ENCODE data around the gene ETV2. TPM values are rescaled to one million over a fixed set of nuclear protein-coding genes. Genes with fewer than 3 reads are reported as not detected.
"Not testable (repeated sequence)": the region's sequence is repeated elsewhere in the genome, so short reads cannot be mapped to it uniquely, and the experiment has no call there.

Gene ETV2
- total RNA-seq, 3 donors from 2014 or later, result 0.16 to 1.2 (median 0.56) TPM

DNA sequence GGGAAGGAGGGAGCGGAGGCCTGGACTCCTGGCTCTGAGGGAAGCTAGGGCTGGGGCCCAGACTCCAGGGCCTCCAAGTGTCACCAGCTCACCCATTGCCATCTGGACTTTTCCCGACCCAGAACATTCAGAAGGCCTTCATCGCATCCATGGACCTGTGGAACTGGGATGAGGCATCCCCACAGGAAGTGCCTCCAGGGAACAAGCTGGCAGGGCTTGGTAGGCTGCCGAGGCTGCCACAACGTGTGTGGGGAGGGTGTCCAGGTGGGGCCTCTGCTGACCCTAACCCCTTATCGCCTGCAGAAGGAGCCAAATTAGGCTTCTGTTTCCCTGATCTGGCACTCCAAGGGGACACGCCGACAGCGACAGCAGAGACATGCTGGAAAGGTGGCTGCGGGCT, 767 bp downstream of the ETV2 start:
- peak overlapping the region; percentile 37 for H3K4me3 Mint-ChIP-seq
- H3K27me3 Mint-ChIP-seq (ENCODE audit: low read depth), result no peaks in the 10 kb centered on the region
- no peaks in the 10 kb centered on the region for H3K9me3 Mint-ChIP-seq
- H3K4me1 Mint-ChIP-seq (ENCODE audit: low read depth), result peaks cover 24% of the 10 kb centered on the region
- ATAC-seq (no peak), DNase-seq (no peak)
- peaks cover 3% of the 10 kb centered on the region for H3K36me3 Mint-ChIP-seq (ENCODE audit: insufficient read depth)

DNA sequence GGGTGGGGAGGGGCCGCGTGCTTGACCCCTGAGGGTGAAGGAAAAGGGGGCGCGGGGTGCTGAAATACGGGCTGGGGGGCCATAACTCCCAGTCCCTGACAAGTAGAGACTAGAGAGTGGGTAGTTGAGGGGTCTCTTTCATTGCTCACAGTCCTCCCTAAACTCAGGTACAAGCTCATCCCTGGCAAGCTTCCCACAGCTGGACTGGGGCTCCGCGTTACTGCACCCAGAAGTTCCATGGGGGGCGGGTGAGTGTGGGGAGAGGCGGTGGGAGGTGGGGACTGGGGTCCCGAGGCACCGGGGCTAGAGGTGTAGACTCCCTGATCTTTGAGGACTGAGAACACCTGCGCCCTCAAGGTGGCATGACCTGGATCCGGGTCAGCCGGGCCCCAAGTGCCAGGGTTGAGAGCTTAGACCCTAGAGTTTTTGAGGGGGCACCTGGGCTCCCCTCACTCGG, 1.3 kb downstream of the ETV2 start:
- Mint-ChIP-seq H3K4me3 (peak overlapping the region; percentile 79), H3K27me3 (ENCODE audit: low read depth) (no peaks in the 10 kb centered on the region), H3K36me3 (ENCODE audit: insufficient read depth) (peaks cover under 1% of the 10 kb centered on the region), H3K4me1 (ENCODE audit: low read depth) (peaks cover 24% of the 10 kb centered on the region), H3K9me3 (no peaks in the 10 kb centered on the region)
- DNase-seq (no peak), ATAC-seq (no peak)

DNA sequence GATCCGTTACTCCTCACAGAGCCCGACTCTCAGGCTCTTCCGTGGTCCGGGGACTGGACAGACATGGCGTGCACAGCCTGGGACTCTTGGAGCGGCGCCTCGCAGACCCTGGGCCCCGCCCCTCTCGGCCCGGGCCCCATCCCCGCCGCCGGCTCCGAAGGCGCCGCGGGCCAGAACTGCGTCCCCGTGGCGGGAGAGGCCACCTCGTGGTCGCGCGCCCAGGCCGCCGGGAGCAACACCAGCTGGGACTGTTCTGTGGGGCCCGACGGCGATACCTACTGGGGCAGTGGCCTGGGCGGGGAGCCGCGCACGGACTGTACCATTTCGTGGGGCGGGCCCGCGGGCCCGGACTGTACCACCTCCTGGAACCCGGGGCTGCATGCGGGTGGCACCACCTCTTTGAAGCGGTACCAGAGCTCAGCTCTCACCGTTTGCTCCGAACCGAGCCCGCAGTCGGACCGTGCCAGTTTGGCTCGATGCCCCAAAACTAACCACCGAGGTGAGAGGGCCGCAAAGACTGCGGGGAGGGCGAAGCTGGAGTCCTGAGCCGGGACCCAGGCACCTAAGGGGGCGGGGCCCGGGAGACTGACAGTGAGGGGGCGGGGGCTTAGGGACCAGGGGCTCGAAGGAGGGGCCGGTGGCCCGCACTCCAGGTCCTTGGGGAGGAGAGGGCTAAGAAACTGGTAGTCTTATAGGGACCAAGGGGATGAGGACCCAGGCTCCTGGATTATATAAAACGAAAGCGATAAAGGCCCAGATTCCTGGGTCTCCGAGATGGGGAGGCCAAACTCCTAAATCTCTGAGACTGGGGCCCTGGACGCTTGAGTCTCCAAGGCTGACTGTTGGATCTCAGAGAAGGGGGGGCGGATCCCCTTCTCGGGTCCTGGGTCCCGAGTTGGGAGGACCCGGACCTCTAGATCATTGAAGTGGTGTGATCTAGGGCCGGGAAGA, 2.0 kb downstream of the ETV2 start:
- ATAC-seq, result peak; percentile 42 to 44
- H3K36me3 Mint-ChIP-seq (ENCODE audit: insufficient read depth), result peaks cover 4% of the 10 kb centered on the region

DNA sequence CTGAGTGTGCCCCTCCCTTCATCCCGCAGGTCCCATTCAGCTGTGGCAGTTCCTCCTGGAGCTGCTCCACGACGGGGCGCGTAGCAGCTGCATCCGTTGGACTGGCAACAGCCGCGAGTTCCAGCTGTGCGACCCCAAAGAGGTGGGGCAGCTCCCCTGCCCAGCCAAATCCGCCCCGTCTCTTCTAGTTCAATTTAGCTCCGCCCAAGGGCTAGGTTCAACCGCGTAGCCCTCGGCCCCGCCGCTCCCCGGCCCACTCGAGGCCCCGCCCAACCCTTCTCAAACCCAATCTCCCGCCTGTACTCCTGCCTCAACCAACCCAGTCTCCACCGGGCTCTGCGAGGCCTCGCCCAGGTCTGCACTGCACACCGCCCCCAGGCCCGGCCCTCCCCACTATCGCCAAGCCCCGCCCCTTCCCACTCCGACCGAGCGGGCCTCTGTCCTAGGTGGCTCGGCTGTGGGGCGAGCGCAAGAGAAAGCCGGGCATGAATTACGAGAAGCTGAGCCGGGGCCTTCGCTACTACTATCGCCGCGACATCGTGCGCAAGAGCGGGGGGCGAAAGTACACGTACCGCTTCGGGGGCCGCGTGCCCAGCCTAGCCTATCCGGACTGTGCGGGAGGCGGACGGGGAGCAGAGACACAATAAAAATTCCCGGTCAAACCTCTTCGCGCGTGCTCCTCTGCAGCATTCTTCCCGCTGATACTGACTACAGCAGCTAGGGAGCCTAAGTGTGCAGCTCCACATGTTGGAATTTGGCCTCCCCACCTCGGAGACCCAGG, 2.9 kb downstream of the ETV2 start:
- Mint-ChIP-seq H3K27me3 (ENCODE audit: low read depth) (no peaks in the 10 kb centered on the region), H3K4me1 (ENCODE audit: low read depth) (peaks cover 35% of the 10 kb centered on the region), H3K36me3 (ENCODE audit: insufficient read depth) (peaks cover 4% of the 10 kb centered on the region), H3K4me3 (peak overlapping the region; percentile 79), H3K9me3 (no peaks in the 10 kb centered on the region)
- ATAC-seq, result peak; percentile 83 to 85
- DNase-seq, result peak; percentile 89

More for the DNA sequence above, 2.0 kb downstream of the ETV2 start:
- Mint-ChIP-seq H3K9me3 (no peaks in the 10 kb centered on the region), H3K4me1 (ENCODE audit: low read depth) (peaks cover 28% of the 10 kb centered on the region), H3K4me3 (peak overlapping the region; percentile 79), H3K27me3 (ENCODE audit: low read depth) (no peaks in the 10 kb centered on the region)
- DNase-seq, result peak; percentile 70

DNA sequence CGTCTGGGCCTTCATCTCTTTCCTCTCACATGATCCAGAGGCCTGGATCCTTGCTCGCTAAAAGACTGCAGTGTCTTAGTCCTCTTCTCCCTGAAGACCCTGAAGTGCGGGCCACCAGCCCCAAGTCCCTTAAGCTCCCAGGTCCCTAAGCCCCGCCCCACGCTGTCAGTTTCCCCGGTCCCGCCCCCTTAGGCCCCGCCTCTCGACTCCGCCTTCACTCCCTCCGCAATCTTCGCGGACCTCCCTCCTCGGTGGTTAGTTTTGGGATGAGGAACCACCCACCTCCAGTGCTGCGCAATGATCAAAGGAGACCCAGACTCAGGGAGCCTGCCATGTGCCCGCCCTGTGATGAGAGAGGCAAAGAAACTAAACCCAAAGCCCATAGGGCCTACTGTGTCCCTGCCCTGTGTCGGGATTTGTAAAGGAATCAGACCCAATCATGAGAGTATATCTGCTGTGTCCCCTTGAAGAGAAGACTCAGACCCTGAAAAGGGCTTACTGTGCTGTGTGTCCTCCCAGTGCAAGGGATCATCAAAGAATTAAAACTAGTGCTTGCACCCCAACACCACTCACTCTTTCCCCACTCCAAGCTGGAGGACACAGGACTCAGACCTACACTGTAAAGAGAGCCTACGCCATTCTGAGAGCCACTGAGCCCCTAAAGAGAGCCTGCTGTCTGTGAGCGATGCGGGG, 3.6 kb downstream of the ETV2 start:
- peaks cover 4% of the 10 kb centered on the region for H3K36me3 Mint-ChIP-seq (ENCODE audit: insufficient read depth)
- peaks cover 37% of the 10 kb centered on the region for H3K4me1 Mint-ChIP-seq (ENCODE audit: low read depth)
- DNase-seq (peak; percentile 75), ATAC-seq (peak; percentile 17 to 20)
- peak overlapping the region; percentile 79 for H3K4me3 Mint-ChIP-seq
- no peaks in the 10 kb centered on the region for H3K27me3 Mint-ChIP-seq (ENCODE audit: low read depth)
- H3K9me3 Mint-ChIP-seq, result no peaks in the 10 kb centered on the region

DNA sequence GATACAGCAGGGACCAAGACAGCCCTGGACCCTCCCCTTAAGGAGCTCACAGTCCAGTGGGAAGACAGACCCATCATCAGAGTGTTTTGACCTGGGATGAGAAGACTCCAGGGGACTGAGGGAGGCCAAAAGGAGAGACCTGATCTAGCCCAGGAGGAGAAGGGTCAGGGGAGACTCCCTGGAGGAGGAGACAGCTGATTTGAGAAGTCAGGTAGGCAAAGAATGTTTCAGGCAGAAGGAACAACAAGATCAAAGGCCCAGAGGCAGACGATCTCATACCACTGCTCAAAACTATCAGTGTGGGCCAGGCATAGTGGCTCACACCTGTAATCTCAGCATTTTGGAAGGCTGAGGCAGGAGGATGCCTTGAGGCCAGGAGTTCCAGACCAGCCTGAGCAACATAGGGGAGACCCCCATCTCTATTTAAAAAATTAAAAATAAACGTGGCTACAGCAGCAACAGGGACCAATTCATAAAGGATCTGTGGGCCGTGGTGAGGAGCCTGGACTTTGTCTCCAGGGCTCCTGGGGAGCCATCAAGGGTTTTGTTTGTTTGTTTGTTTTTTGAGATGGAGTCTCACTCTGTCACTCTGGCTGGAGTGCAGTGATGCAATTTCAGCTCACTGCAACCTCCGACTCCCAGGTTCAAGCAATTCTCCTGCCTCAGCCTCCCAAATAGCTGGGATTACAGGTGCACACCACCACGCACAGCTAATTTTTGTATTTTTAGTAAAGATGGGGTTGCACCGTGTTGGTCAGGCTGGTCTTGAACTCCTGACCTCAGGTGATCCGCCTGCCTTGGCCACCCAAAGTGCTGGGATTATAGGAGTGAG, 4.4 kb downstream of the ETV2 start:
- Mint-ChIP-seq H3K27me3 (ENCODE audit: low read depth) (no peaks in the 10 kb centered on the region), H3K9me3 (no peaks in the 10 kb centered on the region), H3K36me3 (ENCODE audit: insufficient read depth) (peaks cover 4% of the 10 kb centered on the region), H3K4me3 (peak overlapping the region; percentile 11), H3K4me1 (ENCODE audit: low read depth) (peaks cover 44% of the 10 kb centered on the region)
- DNase-seq (no peak), ATAC-seq (no peak)

DNA sequence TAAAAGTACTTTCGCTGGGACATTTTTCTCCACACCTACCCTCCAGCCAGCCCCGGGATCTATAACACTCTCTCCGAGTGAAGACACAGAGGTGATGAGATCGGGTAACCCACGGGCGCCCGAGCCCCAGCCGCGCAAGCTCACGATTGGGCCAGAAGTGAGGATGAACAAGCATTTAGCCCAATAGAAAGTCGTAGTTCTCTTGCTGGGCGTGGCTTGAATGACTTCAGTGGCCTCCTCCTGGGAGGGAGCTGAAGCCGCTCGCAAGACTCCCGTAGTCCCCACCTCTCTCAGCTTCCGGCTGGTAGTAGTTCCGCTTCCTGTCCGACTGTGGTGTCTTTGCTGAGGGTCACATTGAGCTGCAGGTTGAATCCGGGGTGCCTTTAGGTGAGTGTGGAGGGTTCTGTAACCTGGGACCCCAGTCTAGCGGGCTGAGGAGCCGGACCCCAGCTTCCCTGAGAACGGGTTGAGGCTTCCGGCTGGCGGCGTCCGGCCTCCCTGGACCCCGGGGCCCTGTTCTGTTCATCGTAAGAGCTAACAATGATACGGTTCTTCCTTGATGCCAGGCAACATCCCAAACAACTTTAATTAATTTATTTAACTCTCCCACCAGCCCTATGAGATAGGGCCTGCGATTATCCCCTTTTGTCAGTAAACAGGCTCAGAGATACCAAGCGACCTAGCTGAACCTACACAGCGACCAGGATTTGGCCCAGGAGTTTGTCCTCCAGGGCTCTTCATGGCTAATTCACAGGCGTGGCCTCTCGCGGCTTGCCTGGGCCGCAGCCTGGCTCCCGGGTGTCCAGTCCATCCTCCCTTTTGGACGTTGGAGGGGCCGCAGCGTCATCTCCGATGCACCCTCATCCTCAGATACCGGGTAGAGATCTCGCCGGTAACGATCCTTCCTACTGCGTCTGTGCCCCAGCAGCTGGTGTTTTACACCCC, 6.7 kb downstream of the ETV2 start, which contains the start of gene COX6B1:
Gene COX6B1, plus strand, starts transcription at position 307 of the 945 bp plus-strand sequence. CDS start 2,921 bp downstream, outside the sequence.
- Mint-ChIP-seq H3K9me3 (no peaks in the 10 kb centered on the region), H3K4me1 (ENCODE audit: low read depth) (peaks cover 43% of the 10 kb centered on the region), H3K4me3 (peak within 1 kb of the TSS; percentile 99), H3K27me3 (ENCODE audit: low read depth) (no peaks in the 10 kb centered on the region), H3K36me3 (ENCODE audit: insufficient read depth) (peaks cover 4% of the 10 kb centered on the region)
- peak; percentile 73 to 78 for ATAC-seq
- peak; percentile 85 for DNase-seq

DNA sequence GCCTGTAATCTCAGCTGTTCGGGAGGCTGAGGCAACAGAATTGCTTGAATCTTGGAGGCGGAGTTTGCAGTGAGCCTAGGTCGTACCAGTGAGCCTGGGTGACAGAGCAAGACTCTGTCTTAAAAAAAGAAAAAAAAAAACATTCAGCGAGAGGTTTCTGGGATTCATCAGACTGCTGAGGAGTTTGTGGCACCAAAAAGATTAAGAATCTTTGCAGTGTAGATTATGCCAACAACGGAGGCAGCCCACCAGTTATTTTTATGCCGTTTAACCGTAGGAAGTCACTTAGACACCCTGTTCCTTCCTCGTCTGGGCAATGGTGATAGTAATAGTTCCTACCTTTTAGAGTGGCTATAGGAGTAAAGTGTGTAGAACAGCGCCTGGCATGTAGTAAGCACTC, 9.0 kb downstream of the ETV2 start:
- ATAC-seq, result no peak
- no peaks in the 10 kb centered on the region for H3K27me3 Mint-ChIP-seq (ENCODE audit: low read depth)
- H3K4me1 Mint-ChIP-seq (ENCODE audit: low read depth), result peaks cover 34% of the 10 kb centered on the region
- no peak for DNase-seq
- H3K9me3 Mint-ChIP-seq, result no peaks in the 10 kb centered on the region
- no peak overlapping the region for H3K4me3 Mint-ChIP-seq
- H3K36me3 Mint-ChIP-seq (ENCODE audit: insufficient read depth), result peaks cover 17% of the 10 kb centered on the region

DNA sequence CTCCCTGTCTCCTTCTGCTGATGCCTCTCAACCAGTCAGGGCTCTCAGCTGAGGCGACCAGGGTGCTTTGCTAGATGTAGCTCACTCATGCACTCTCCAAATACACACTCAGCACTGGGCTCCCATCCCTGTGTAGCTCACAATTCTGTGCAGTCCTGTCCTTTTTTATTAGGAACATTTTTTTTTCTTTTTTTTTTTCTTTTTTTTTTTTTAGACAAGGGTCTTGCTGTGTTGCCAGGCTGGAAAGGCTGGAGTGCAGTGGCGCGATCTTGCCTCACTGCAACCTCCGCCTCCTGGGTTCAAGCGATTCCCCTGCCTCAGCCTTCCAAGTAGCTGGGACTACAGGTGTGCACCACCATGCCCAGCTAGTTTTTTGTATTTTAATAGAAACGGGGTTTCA, 13.3 kb downstream of the ETV2 start:
- H3K9me3 Mint-ChIP-seq; ATAC-seq; H3K27me3 Mint-ChIP-seq (ENCODE audit: low read depth); DNase-seq; H3K4me3 Mint-ChIP-seq: not testable (repeated sequence)
- Mint-ChIP-seq H3K36me3 (ENCODE audit: insufficient read depth) (peaks cover 29% of the 10 kb centered on the region), H3K4me1 (ENCODE audit: low read depth) (peaks cover 19% of the 10 kb centered on the region)

DNA sequence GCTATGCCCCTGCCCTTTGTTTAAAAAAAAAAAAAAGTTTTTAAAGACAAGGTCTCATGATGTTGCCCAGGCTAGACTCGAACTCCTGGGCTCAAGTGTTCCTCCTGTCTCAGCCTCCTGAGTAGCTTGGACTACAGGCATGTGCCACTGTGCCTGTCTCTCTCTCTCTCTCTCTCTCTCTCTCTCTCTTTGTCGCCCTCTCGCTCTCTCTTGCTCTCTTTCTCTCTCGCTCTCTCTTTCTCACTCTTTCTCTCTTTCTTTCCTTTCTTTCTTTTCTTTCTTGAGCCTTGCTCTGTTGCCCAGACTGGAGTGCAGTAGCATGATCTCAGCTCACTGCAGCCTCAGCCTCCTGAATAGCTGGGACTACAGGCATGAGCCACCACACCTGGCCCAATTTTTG, 14.1 kb downstream of the ETV2 start:
- H3K9me3 Mint-ChIP-seq, result no peaks in the 10 kb centered on the region
- H3K4me3 Mint-ChIP-seq, result no peak overlapping the region
- peaks cover 31% of the 10 kb centered on the region for H3K36me3 Mint-ChIP-seq (ENCODE audit: insufficient read depth)

DNA sequence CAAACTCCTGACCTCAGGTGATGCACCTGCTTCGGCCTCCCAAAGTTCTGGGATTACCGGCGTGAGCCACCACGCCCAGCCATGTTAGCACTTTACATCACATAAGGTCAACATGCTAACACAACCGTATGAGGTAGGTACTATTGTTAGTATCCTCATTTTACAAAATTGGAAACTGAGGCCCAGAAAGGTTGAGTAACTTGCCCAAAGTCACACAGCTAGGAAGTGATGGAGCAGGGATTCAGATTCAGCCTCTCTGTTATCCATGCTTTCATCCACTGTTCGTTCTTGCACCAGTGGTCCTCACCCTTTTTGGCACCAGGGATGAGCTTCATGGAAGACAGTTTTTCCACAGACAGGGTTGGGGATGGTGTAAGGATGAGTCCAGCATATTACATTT, 15.2 kb downstream of the ETV2 start:
- H3K4me1 Mint-ChIP-seq (ENCODE audit: low read depth), result peaks cover 5% of the 10 kb centered on the region
- no peaks in the 10 kb centered on the region for H3K9me3 Mint-ChIP-seq
- no peak overlapping the region for H3K4me3 Mint-ChIP-seq
- peaks cover 38% of the 10 kb centered on the region for H3K36me3 Mint-ChIP-seq (ENCODE audit: insufficient read depth)
- ATAC-seq (no peak), DNase-seq (no peak)
- no peaks in the 10 kb centered on the region for H3K27me3 Mint-ChIP-seq (ENCODE audit: low read depth)

More for the DNA sequence above, 14.1 kb downstream of the ETV2 start:
- DNase-seq (no peak), ATAC-seq (no peak)
- peaks cover 13% of the 10 kb centered on the region for H3K4me1 Mint-ChIP-seq (ENCODE audit: low read depth)
- no peaks in the 10 kb centered on the region for H3K27me3 Mint-ChIP-seq (ENCODE audit: low read depth)

DNA sequence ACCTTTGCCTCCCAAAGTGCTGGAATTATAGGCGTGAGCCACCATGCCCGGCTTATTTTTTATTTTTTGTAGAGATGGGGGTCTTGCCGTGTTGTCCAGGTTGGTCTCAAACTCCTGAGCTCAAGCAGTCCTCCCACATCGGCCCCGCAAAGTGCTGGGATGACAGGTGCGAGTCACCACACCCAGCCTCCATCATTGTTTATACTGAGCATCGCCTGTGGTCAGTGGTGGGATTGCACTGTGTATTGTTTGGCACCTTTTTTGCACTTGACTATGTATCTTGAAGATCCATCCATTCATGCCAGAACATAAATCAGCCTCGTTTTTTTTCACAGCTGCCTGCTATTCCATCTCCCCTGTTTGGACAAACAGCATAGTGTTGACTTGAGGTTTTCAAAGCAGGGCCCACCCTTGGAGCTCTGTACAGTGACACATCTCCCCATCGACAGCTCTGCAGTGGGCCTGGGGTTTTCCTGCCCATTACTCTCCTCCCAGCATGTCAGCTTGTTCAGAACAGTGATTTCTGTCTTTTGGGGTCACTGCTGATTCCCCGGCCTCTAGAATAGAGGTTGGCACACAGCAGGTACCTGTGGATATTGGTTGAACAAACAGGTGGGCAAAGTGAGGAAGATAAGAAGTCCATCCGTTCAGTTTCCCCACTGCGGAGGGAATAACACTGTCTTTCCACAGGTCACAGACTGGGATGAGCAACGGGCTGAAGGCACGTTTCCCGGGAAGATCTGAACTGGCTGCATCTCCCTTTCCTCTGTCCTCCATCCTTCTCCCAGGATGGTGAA, 16.6 kb downstream of the ETV2 start:
- DNase-seq (no peak), ATAC-seq (peak; percentile 54 to 66)
- H3K27me3 Mint-ChIP-seq (ENCODE audit: low read depth), result no peaks in the 10 kb centered on the region
- H3K9me3 Mint-ChIP-seq, result no peaks in the 10 kb centered on the region
- H3K4me3 Mint-ChIP-seq, result no peak overlapping the region
- H3K36me3 Mint-ChIP-seq (ENCODE audit: insufficient read depth), result peaks cover 44% of the 10 kb centered on the region
- H3K4me1 Mint-ChIP-seq (ENCODE audit: low read depth), result peaks cover 2% of the 10 kb centered on the region
